HepG2 (cell line): Measurements from ENCODE around the gene KRTAP22-2. TPM values are rescaled to one million over a fixed set of nuclear protein-coding genes. Genes with fewer than 3 reads are reported as not detected.

Experiments
- ATAC-seq: fragments of 200-7000 bp; cut with Tn5 transposase; 3 replicates; pipeline ENCODE4 v1.9.1; 2020; ENCODE audit warnings: mild to moderate bottlenecking, moderate library complexity
- BruUV-seq: library from RNA; stranded (reverse); fragments of 400-500 nt; replicated peaks from 2 replicates; lab custom pipeline; 2021; lab: Mats Ljungman, UMichigan
- CTCF ChIA-PET: fragments of 300-600 bp; formaldehyde crosslinking; extraction: SDS; loops from one replicate; lab custom pipeline; 2021; ENCODE audit warnings: low total read pairs, inconsistent platforms, low intra/inter-chr PET ratio; lab: Yijun Ruan, JAX
- POLR2A ChIA-PET: fragments of 350-600 bp; sonication (Branson Sonifier 250); formaldehyde crosslinking; loops from one replicate; lab custom pipeline; 2020; ENCODE audit warnings: antibody characterized with exemption, inconsistent platforms; lab: Yijun Ruan, JAX
- DNase-seq: peaks from one replicate; pipeline ENCODE4 v3.0.0-alpha.2; 2015; ENCODE audit warnings: low spot score
- FAIRE-seq: peaks from 3 replicates; lab custom pipeline; 2011; peaks lifted over from hg19 to GRCh38; lab: Jason Lieb, UNC
- H2AFZ ChIP-seq: one replicate; pipeline ENCODE4 v1.6.1; 2011; ENCODE audit warnings: low read length, inconsistent platforms
- H3K27ac ChIP-seq: fragments of 300-600 bp; 3 replicates; pipeline ENCODE4 v1.8.0; 2011; ENCODE audit warnings: mixed run types, mild to moderate bottlenecking, mixed read lengths, low read length, inconsistent platforms; ENCODE audit not compliant: insufficient read depth; ENCODE audit errors: extremely low read length
- H3K27me3 ChIP-seq, 2 experiments: fragments of 200-600 bp in 1 of 2; 2 replicates in 1 of 2; 3 replicates in 1 of 2; pipeline versions ENCODE4 v1.6.0 to v1.8.0; 2011; ENCODE audit warnings: low read length in 2 of 2, mild to moderate bottlenecking in 2 of 2, moderate library complexity in 2 of 2, inconsistent platforms in 1 of 2; ENCODE audit not compliant: insufficient read depth in 2 of 2, control insufficient read depth in 1 of 2
- H3K36me3 ChIP-seq, 2 experiments: fragments of 200-600 bp in 1 of 2; replicated peaks in 1 of 2; 2 replicates in 1 of 2; 3 replicates in 1 of 2; pipeline versions ENCODE4 v1.5.1 to v1.8.0; 2011; ENCODE audit warnings: low read length in 2 of 2, inconsistent platforms in 1 of 2; ENCODE audit not compliant: insufficient read depth in 2 of 2, control insufficient read depth in 1 of 2
- H3K4me1 ChIP-seq: 2 replicates; pipeline ENCODE4 v1.5.1; 2012; ENCODE audit warnings: low read length, inconsistent platforms; ENCODE audit not compliant: insufficient read depth
- H3K4me2 ChIP-seq: 2 replicates; pipeline ENCODE4 v1.6.0; 2011; ENCODE audit warnings: low read depth, low read length, inconsistent platforms
- H3K4me3 ChIP-seq, 3 experiments: fragments of 200-600 bp in 1 of 3; sonication (generic), shearing (Covaris generic) in 1 of 3; replicated peaks in 1 of 3; 2 replicates each; pipeline ENCODE4 v1.5.1; 2011 to 2016; ENCODE audit warnings: low read length in 3 of 3, inconsistent platforms in 2 of 3, low read depth in 2 of 3, mild to moderate bottlenecking in 2 of 3, control low read depth in 1 of 3, mixed read lengths in 1 of 3; ENCODE audit not compliant: insufficient read depth in 1 of 3
- H3K79me2 ChIP-seq: one replicate; pipeline ENCODE4 v1.6.1; 2011; ENCODE audit warnings: low read length, inconsistent platforms; ENCODE audit not compliant: insufficient read depth
- H3K9ac ChIP-seq: 2 replicates; pipeline ENCODE4 v1.6.0; 2011; ENCODE audit warnings: mild to moderate bottlenecking, low read depth, low read length, inconsistent platforms; ENCODE audit not compliant: insufficient read depth
- H3K9me3 ChIP-seq: 2 replicates; pipeline ENCODE4 v1.5.1; 2012; ENCODE audit warnings: mild to moderate bottlenecking, low read length
- H4K20me1 ChIP-seq: 2 replicates; pipeline ENCODE4 v1.6.0; 2011; ENCODE audit warnings: inconsistent platforms, mild to moderate bottlenecking, low read length, moderate library complexity; ENCODE audit not compliant: insufficient read depth
- AGO1 ChIP-seq: fragments of 200-400 bp; formaldehyde crosslinking; IDR thresholded peaks from 2 replicates; pipeline ENCODE4 v1.6.1; 2017; ENCODE audit warnings: mild to moderate bottlenecking, low read depth, low read length, moderate library complexity; ENCODE audit not compliant: poor library complexity, severe bottlenecking
- CEBPB ChIP-seq: IDR thresholded peaks from 2 replicates; pipeline ENCODE4 v1.6.1; 2011; ENCODE audit warnings: low read depth, low read length, improper control_type of control experiment, borderline replicate concordance
- HNF4G ChIP-seq, 2 experiments: sonication (generic) in 1 of 2; formaldehyde crosslinking in 1 of 2; IDR thresholded peaks; 2 replicates each; pipeline versions ENCODE4 v1.4.0 to v1.6.1; 2011 to 2020; ENCODE audit warnings: borderline replicate concordance in 2 of 2, low read depth in 2 of 2, mild to moderate bottlenecking in 2 of 2, low read length in 1 of 2, missing genetic modification reagents in 1 of 2, moderate library complexity in 1 of 2
- RBAK ChIP-seq: sonication (generic); formaldehyde crosslinking; IDR thresholded peaks from 2 replicates; pipeline ENCODE4 v1.5.1; 2020; ENCODE audit warnings: mild to moderate bottlenecking, missing genetic modification reagents
- ZNF232 ChIP-seq: sonication (generic); formaldehyde crosslinking; IDR thresholded peaks from 2 replicates; pipeline ENCODE4 v1.4.0; 2020; ENCODE audit warnings: missing genetic modification reagents, borderline replicate concordance
- ZNF264 ChIP-seq: sonication (generic); formaldehyde crosslinking; IDR thresholded peaks from 2 replicates; pipeline ENCODE4 v1.4.0; 2020; ENCODE audit warnings: missing genetic modification reagents
- WGBS: methylation state at CpG from one replicate; pipeline ENCODE4 v1.1.6; 2017; ENCODE audit warnings: low lambda C conversion rate; 5-methylcytosine and 5-hydroxymethylcytosine counted together
- in situ Hi-C: cut with HindIII; loops from 2 replicates; pipeline ENCODE4 v1.10.0; 2017; ENCODE audit warnings: low pct_unique_long_range_greater_than_20kb; ENCODE audit not compliant: extremely low pct_ligation_motif_present
- intact Hi-C: fragments of 100-400 bp; cut with micrococcal nuclease; formaldehyde crosslinking; loops from one replicate; pipeline ENCODE4 v1.10.0; 2022; ENCODE audit not compliant: unreplicated experiment
- polyA plus RNA-seq, 8 experiments: library from polyadenylated mRNA; depleted of rRNA in 3 of 8; stranded (reverse) in 7 of 8; unstranded in 1 of 8; fragments of >200 nt; fragmentation: Illumina TruSeq in 4 of 8; extraction: Trizol in 4 of 8; gene quantifications; 2 replicates each; pipeline versions ENCODE4 v1.2.1 to v1.2.3, GENCODE V29; 2011 to 2016; ENCODE audit warnings: low read depth in 4 of 8, missing spikeins in 1 of 8, mixed read lengths in 1 of 8; ENCODE audit not compliant: insufficient read depth in 1 of 8
- total RNA-seq, 5 experiments: library from RNA; depleted of rRNA; stranded (reverse); fragments of >200 nt; fragmentation: Illumina TruSeq; extraction: Trizol; gene quantifications; 2 replicates each; pipeline ENCODE4 v1.2.3, GENCODE V29; 2016; ENCODE audit warnings: low read depth in 1 of 5
- TF ChIP-seq, protein P1 (sequence below): IDR thresholded peaks from 2 replicates; pipeline ENCODE4 v1.6.1; 2016; ENCODE audit warnings: missing compliant biosample characterization, missing genetic modification reagents, borderline replicate concordance
- TF ChIP-seq, protein P2 (sequence below): sonication (generic); formaldehyde crosslinking; IDR thresholded peaks from 2 replicates; pipeline ENCODE4 v1.4.0; 2020; ENCODE audit warnings: mild to moderate bottlenecking, missing genetic modification reagents
- TF ChIP-seq, protein P3 (sequence below): sonication (generic); formaldehyde crosslinking; IDR thresholded peaks from 2 replicates; pipeline ENCODE4 v1.8.1; 2023; ENCODE audit warnings: mild to moderate bottlenecking, missing genetic modification reagents

The KRTAP22-2 gene
- total and polyA plus RNA-seq, 2 of the 13 experiments (the other 11 are each of a cell fraction or from before 2014, with no cell fraction given) = not detected

GRCh38 chr21:30561957-30562356 is 28.2 kb downstream of the KRTAP22-2 start:
- ATAC-seq = no peak
- Histone ChIP-seq H3K4me1 (no peaks in the 10 kb centered on the region), H3K4me2 (no peak overlapping the region), H3K36me3 (no peaks in the 10 kb centered on the region), H3K9ac (no peak overlapping the region), H2AFZ (no peak overlapping the region), H3K27ac (no peak overlapping the region), H4K20me1 (no peaks in the 10 kb centered on the region), H3K4me3 (no peak overlapping the region), H3K79me2 (no peaks in the 10 kb centered on the region), H3K27me3 (no peaks in the 10 kb centered on the region), H3K9me3 (peaks cover 83% of the 10 kb centered on the region)
- in situ Hi-C loops = no loop called here
- ChIA-PET CTCF (no interaction called here), POLR2A (no interaction called here)
- no TSS peak for BruUV-seq
- DNase-seq = no peak
- intact Hi-C loops = no loop called here
- no peak for FAIRE-seq
- WGBS = 13% methylated on average over 2 of the region's 2 CpGs
- TF ChIP-seq HNF4G (IDR thresholded peaks at IDR 0.05; ENCODE audit: borderline replicate concordance, low read depth, low read length) = no peak
- TF ChIP-seq HNF4G (CRISPR knock-in tag; IDR thresholded peaks at IDR 0.05; ENCODE audit: borderline replicate concordance, low read depth) = no peak
- TF ChIP-seq, protein P1, sequence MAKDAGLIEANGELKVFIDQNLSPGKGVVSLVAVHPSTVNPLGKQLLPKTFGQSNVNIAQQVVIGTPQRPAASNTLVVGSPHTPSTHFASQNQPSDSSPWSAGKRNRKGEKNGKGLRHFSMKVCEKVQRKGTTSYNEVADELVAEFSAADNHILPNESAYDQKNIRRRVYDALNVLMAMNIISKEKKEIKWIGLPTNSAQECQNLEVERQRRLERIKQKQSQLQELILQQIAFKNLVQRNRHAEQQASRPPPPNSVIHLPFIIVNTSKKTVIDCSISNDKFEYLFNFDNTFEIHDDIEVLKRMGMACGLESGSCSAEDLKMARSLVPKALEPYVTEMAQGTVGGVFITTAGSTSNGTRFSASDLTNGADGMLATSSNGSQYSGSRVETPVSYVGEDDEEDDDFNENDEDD (CRISPR knock-in tag) = no peak
- TF ChIP-seq, protein P2, sequence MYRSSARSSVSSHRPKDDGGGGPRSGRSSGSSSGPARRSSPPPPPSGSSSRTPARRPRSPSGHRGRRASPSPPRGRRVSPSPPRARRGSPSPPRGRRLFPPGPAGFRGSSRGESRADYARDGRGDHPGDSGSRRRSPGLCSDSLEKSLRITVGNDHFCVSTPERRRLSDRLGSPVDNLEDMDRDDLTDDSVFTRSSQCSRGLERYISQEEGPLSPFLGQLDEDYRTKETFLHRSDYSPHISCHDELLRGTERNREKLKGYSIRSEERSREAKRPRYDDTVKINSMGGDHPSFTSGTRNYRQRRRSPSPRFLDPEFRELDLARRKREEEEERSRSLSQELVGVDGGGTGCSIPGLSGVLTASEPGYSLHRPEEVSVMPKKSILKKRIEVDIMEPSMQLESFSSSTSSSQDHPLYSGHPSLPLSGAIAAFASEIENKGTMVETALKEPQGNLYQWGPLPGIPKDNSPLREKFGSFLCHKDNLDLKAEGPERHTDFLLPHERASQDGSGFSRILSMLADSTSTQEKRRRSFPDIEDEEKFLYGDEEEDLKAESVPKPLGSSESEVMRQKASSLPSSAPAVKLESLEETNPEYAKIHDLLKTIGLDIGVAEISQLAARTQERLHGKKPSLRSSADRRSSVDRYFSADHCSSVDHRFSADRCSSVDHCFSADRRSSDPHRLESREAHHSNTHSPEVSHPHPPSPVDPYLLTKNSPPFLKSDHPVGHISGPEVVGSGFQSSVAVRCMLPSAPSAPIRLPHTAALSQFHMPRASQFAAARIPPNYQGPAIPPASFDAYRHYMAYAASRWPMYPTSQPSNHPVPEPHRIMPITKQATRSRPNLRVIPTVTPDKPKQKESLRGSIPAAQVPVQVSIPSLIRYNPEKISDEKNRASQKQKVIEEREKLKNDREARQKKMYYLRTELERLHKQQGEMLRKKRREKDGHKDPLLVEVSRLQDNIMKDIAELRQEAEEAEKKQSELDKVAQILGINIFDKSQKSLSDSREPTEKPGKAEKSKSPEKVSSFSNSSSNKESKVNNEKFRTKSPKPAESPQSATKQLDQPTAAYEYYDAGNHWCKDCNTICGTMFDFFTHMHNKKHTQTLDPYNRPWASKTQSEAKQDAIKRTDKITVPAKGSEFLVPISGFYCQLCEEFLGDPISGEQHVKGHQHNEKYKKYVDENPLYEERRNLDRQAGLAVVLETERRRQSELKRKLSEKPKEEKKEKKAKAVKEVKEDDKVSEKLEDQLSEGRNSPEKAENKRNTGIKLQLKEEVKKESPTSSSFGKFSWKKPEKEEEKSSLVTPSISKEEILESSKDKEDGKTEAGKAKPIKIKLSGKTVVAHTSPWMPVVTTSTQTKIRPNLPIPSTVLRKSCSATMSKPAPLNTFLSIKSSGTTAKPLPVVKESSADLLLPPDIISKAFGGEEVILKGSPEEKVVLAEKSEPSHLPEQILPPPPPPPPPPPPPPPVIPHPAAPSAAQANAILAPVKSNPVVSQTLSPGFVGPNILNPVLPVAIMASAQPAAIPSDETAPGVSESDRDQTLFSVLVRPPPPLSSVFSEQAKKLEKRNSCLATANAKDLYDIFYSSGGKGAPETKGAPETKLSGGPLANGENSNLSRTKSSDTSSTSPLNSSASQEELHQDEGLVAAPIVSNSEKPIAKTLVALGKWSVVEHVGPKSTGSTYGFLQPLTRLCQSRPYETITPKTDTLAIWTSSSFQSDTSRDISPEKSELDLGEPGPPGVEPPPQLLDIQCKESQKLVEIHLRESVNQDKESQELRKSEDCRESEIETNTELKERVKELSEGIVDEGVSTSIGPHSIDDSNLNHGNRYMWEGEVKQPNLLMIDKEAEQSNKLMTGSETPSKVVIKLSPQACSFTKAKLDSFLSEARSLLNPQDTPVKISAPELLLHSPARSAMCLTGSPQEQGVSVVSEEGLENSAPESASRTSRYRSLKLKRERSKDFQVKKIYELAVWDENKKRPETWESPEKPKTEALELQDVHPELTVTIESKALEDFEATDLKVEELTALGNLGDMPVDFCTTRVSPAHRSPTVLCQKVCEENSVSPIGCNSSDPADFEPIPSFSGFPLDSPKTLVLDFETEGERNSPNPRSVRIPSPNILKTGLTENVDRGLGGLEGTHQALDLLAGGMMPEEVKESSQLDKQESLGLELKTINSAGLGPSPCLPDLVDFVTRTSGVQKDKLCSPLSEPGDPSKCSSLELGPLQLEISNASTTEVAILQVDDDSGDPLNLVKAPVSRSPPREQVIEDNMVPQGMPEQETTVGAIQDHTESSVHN = no peak
- no peak for TF ChIP-seq ZNF264 (CRISPR knock-in tag)
- peak; percentile 62 for TF ChIP-seq CEBPB
- no peak for TF ChIP-seq ZNF232 (CRISPR knock-in tag)
- TF ChIP-seq, protein P3, sequence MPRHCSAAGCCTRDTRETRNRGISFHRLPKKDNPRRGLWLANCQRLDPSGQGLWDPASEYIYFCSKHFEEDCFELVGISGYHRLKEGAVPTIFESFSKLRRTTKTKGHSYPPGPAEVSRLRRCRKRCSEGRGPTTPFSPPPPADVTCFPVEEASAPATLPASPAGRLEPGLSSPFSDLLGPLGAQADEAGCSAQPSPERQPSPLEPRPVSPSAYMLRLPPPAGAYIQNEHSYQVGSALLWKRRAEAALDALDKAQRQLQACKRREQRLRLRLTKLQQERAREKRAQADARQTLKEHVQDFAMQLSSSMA (CRISPR knock-in tag) = no peak
- TF ChIP-seq AGO1 = no peak
- TF ChIP-seq RBAK (CRISPR knock-in tag) = no peak
- TF ChIP-seq, all 625 proteins: peak for 1
